HG02759 (cell line): ENCODE data around the gene RAPGEF4.

Source experiments
- ATAC-seq: cut with Tn5 transposase; IDR thresholded peaks from one replicate; pipeline ENCODE4 v1.9.1; 2021; ENCODE audit warnings: mild to moderate bottlenecking, moderate library complexity; ENCODE audit not compliant: unreplicated experiment

The RAPGEF4 gene

GRCh38 chr2:172928756-172929155 is 193.1 kb downstream of the RAPGEF4 start:
- no peak for ATAC-seq

GRCh38 chr2:172929644-172930043 is 194.0 kb downstream of the RAPGEF4 start:
- no peak for ATAC-seq

GRCh38 chr2:172930871-172931255 is 195.2 kb downstream of the RAPGEF4 start:
- no peak for ATAC-seq

GRCh38 chr2:172931256-172931894 is 195.7 kb downstream of the RAPGEF4 start:
- ATAC-seq, result no peak

DNA sequence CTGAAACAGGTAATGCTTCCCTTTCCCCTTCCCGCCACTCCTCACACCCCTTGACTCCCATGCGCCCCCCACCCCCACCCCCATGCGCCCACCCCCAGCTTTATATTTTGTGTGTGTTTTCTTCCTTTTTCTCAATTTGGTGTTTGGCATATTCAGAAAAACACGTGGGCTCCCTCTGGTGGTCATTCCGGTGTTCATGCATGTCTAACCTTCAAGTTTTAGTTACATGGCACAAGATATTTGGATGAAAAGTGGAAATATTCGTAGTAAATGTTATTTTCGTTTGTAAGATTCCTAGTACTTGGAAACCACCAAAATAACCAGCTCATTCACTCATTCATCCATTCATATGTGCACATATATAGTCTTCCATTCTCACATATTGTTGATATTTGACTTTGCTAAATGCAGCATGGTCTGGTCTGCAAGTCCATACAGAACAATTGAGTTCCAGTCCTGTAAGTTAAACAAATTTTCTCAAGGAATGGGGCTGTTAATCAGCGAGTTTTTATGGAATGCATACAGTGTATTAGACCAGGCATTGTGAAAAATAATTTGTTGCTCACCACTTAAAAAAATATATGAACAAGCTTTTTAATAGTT is 196.4 kb downstream of the RAPGEF4 start:
- ATAC-seq, result no peak

DNA sequence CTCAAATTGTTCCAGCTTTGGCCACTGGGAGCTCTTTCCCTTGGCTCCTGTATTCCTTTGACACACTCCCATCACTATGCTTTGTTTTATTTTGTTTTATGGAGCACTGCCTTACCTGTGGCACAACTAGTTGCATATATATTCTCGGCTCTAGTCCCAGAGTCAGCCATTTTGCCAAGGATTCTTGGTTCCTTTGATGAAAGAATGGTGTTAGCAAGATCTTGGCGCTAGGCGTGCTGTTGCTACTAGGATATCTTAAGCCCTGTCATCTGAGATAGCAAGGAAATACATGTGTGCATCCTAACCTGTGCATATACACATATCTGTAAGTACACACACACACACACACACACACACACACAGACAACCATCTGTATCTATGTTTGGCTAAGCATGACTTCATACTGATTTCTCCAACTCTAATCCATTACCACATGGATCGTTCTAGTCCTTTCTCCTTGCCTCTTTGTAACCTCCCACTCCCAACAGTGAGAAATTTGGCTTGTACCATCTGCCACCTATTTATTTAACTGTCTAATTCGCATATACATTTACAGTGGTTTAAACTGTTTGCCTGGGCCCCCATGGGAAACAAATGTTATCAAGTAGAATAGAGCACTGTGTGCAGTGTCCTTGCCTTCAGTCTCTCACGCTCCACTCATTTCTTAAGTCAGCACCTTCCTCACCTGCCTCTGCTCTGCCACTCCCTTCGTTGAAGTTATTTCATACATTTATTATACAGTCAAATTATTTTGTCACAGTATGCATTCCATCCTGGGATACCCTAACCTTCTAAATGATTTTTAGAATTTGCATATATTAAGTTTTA is 202.5 kb downstream of the RAPGEF4 start:
- ATAC-seq, result no peak

GRCh38 chr2:172938713-172939375 is 203.2 kb downstream of the RAPGEF4 start:
- ATAC-seq, result no peak

DNA sequence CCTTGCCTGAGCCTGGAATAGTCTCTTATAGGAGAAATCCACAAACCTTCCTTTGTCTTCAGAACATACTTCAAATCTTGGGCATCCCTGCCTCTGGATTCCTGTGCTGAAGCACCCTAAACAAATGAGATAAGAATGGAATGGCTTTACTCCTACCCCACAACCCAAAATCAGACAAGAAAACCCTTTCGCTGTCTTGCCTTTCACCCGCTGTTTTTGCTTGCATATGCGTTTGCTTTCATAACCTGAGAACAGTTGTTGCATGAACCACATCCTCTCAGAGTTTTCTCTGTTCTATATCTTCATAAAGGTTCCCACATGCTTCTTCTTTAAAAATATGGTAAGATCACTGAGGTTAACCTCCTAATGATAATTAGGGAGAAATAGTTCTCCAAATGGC is 207.9 kb downstream of the RAPGEF4 start:
- ATAC-seq, result no peak

GRCh38 chr2:172944022-172944793 is 208.6 kb downstream of the RAPGEF4 start:
- no peak for ATAC-seq

DNA sequence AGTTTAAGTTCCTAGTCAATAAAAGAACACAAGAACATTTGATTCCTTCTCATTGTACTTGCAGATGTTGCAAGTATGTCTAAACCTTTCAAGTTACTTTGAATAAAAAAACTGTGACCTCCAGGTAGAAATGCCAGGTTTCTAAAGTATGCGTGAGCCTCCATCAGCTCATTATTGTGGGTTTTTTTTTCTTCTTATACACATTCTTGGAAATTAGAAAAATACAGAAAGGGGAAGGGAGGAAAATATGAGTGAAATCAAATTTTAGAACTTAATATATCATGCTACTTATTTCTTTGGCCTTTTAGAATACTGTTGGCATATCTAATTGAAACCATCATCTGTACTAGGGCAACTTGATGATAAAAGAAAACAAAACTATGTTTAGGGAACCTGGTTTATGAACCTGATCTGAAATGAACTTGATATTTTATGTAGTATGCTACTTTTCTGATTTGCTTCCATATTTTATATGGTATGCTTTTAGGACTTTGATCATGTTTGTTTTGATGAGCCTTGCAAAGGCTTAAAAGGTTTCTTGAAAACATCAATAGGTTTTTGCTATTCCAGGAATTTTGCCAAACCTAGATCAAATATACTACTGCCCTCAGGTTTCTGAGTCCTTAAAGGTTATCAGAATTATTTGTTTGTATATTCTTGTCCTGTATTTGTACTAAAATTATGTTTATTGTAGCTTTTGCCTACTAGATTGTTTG is 209.3 kb downstream of the RAPGEF4 start:
- ATAC-seq, result no peak

DNA sequence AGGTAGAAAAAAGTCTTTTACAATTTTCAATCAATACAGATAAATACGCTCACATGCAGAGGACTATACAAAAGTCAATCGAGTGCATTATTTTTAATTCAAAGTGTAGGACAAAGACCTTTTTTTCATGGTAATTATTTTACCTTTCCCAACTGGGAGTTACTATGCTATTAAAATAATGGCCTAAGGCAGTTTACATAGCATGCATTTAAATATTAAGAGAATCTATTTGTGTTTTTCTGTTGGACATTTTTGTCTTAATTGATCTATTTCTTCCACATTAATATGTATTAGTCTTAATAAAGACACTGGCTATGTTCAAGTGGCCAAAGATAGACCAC is 209.8 kb downstream of the RAPGEF4 start:
- no peak for ATAC-seq

DNA sequence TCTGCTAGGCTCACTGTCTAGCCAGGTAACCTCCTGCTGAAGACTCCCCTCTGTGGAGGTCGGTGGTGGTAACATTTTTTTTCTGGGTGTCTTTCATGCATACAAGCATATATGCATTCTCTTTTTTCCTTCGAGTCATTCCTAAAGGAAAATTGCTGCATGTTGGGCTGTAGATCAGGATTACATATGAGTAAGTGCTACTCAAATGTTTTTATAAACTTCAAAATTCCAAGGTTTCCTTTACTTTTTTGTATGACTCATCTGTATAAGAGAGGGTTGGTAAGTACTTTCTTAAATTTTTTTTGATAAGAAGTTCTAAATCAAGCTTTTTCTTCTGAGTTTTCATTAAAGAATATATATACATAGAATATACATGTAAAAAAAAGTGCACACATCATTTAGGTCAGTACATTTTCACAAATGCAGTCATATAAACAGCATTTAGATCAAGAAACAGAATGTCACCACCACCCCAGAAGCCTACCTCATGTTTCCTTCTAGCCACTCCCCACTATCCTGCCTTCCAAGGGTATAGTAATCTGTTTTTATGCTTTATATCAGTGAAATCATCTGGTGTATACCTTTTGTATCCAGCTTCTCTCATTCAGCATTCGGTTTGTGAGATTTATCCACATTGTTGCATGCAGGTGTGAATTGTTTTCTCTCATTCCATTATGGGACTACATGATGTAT is 212.0 kb downstream of the RAPGEF4 start:
- ATAC-seq, result no peak

- no peak for ATAC-seq
Measured at GRCh38 chr2:172949522-172949921, 213.9 kb downstream of the RAPGEF4 start.

GRCh38 chr2:172950565-172950964 is 214.9 kb downstream of the RAPGEF4 start:
- no peak for ATAC-seq

GRCh38 chr2:172951554-172951953 is 215.9 kb downstream of the RAPGEF4 start:
- ATAC-seq, result no peak

- no peak for ATAC-seq
Measured at GRCh38 chr2:172953411-172953810, 217.8 kb downstream of the RAPGEF4 start.

- ATAC-seq, result no peak
Measured at GRCh38 chr2:172953970-172954852, 218.6 kb downstream of the RAPGEF4 start.

DNA sequence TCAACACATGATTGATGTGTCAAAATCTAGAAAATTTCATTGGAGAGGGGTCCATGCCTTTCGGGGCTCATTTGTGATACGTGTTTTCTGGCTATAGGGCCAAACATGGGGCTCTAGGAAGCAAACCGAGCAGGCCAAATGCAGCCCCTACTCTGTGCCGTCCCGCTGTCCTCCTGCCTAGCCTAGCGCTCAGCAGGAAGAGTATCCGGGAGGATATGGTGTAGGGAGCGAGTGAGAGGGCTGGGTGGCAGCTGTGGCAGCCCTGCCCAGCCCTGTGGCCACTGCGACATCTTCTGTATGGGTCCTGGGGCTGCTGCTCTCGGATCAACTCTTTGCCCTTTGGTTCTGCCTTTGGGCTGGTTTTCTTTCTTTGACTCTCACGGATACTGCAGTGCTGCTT is 219.9 kb downstream of the RAPGEF4 start:
- no peak for ATAC-seq

- no peak for ATAC-seq
Measured at GRCh38 chr2:172957734-172958133, 222.1 kb downstream of the RAPGEF4 start.
